ENCODE measurements around the gene CYLD. TPM values are rescaled to one million over a fixed set of nuclear protein-coding genes. Genes with fewer than 3 reads are reported as not detected.
A peak's percentile ranks its signal among the peaks of the same experiment; 100 is the strongest.

Gene CYLD
- total and polyA plus RNA-seq, 10 of the 15 experiments (the other 5 are each of a cell fraction or from before 2014, with no cell fraction given): 19.2 to 106 (median 46.1) TPM

DNA sequence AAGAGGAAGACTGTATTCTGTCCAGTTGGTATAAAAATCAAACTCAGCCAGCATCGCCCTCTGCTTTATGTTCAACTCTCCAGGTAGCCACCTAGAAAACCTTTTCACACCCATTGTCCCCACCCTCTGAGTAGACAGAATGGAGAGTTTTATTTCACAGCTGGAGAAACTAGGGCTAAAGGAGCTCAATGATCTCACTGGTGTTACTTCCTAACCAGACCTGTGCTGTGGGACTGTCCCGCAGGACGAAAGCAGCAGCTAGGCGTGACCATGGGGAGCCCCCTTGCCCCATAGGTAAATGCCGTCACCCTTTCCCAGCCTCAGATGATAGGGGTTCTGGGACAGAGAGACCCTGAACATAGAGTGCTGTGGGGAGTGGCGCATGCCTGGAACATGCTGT is 67.7 kb downstream of the CYLD start (continued):
- TF ChIP-seq CTCF (IDR thresholded peaks at IDR 0.05 in 2 of 3, conservative IDR thresholded peaks at IDR 0.05 in 1 of 3; ENCODE audit: control insufficient read depth in 2 of 3, extremely low read depth in 1 of 3, insufficient read depth in 1 of 3, low read depth in 3 of 3, low read length in 3 of 3) (no peak), RELA (IDR thresholded peaks at IDR 0.05; ENCODE audit: borderline replicate concordance, partially characterized antibody) (no peak), IKZF1 (conservative IDR thresholded peaks at IDR 0.05) (peak; percentile 45; the same call in 1 of the 2 replicates), EED (IDR thresholded peaks at IDR 0.05; ENCODE audit: low read depth) (peak; percentile 56; the same call in 1 of the 2 replicates), ATF7 (IDR thresholded peaks at IDR 0.05; ENCODE audit: low read depth) (peak; percentile 80), MEF2B (IDR thresholded peaks at IDR 0.05; ENCODE audit: partially characterized antibody, poor library complexity, severe bottlenecking) (peak; percentile 24), TCF7 (IDR thresholded peaks at IDR 0.05; ENCODE audit: borderline replicate concordance) (no peak), SIX5 (IDR thresholded peaks at IDR 0.05; ENCODE audit: low read depth, low read length, severe bottlenecking) (no peak), IKZF2 (IDR thresholded peaks at IDR 0.05) (peak in 1 of 2 experiments; percentile 32; a peak in 1 of 4 replicates), HDAC2 (IDR thresholded peaks at IDR 0.05) (no peak), SUPT20H (IDR thresholded peaks at IDR 0.05; ENCODE audit: borderline replicate concordance, control insufficient read depth, low read depth, low read length) (no peak), NRF1 (conservative IDR thresholded peaks at IDR 0.05; ENCODE audit: low read depth, low read length) (no peak), RUNX3 (IDR thresholded peaks at IDR 0.05; ENCODE audit: low read length) (no peak; the same call in 1 of the 2 replicates), BMI1 (IDR thresholded peaks at IDR 0.05; ENCODE audit: borderline replicate concordance) (no peak), RAD51 (IDR thresholded peaks at IDR 0.05) (no peak), SIN3A (IDR thresholded peaks at IDR 0.05; ENCODE audit: low read depth, low read length) (no peak), MYB (IDR thresholded peaks at IDR 0.05; ENCODE audit: borderline replicate concordance, low read depth, low read length) (no peak)
- TF ChIP-seq, protein P1, sequence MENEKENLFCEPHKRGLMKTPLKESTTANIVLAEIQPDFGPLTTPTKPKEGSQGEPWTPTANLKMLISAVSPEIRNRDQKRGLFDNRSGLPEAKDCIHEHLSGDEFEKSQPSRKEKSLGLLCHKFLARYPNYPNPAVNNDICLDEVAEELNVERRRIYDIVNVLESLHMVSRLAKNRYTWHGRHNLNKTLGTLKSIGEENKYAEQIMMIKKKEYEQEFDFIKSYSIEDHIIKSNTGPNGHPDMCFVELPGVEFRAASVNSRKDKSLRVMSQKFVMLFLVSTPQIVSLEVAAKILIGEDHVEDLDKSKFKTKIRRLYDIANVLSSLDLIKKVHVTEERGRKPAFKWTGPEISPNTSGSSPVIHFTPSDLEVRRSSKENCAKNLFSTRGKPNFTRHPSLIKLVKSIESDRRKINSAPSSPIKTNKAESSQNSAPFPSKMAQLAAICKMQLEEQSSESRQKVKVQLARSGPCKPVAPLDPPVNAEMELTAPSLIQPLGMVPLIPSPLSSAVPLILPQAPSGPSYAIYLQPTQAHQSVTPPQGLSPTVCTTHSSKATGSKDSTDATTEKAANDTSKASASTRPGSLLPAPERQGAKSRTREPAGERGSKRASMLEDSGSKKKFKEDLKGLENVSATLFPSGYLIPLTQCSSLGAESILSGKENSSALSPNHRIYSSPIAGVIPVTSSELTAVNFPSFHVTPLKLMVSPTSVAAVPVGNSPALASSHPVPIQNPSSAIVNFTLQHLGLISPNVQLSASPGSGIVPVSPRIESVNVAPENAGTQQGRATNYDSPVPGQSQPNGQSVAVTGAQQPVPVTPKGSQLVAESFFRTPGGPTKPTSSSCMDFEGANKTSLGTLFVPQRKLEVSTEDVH (IDR thresholded peaks at IDR 0.05; ENCODE audit: low read depth, partially characterized antibody): no peak
- TF ChIP-seq, protein P2, sequence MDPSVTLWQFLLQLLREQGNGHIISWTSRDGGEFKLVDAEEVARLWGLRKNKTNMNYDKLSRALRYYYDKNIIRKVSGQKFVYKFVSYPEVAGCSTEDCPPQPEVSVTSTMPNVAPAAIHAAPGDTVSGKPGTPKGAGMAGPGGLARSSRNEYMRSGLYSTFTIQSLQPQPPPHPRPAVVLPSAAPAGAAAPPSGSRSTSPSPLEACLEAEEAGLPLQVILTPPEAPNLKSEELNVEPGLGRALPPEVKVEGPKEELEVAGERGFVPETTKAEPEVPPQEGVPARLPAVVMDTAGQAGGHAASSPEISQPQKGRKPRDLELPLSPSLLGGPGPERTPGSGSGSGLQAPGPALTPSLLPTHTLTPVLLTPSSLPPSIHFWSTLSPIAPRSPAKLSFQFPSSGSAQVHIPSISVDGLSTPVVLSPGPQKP (IDR thresholded peaks at IDR 0.05; ENCODE audit: low read depth, low read length): no peak
- TF ChIP-seq, protein P3, sequence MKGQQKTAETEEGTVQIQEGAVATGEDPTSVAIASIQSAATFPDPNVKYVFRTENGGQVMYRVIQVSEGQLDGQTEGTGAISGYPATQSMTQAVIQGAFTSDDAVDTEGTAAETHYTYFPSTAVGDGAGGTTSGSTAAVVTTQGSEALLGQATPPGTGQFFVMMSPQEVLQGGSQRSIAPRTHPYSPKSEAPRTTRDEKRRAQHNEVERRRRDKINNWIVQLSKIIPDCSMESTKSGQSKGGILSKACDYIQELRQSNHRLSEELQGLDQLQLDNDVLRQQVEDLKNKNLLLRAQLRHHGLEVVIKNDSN (IDR thresholded peaks at IDR 0.05; ENCODE audit: borderline replicate concordance, extremely low read length, insufficient read depth, low read depth, low read length): no peak
- TF ChIP-seq, protein P4, sequence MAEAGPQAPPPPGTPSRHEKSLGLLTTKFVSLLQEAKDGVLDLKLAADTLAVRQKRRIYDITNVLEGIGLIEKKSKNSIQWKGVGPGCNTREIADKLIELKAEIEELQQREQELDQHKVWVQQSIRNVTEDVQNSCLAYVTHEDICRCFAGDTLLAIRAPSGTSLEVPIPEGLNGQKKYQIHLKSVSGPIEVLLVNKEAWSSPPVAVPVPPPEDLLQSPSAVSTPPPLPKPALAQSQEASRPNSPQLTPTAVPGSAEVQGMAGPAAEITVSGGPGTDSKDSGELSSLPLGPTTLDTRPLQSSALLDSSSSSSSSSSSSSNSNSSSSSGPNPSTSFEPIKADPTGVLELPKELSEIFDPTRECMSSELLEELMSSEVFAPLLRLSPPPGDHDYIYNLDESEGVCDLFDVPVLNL (IDR thresholded peaks at IDR 0.05; ENCODE audit: low read depth, low read length): no peak
